Activated T-cell treated with anti-CD3 and anti-CD28 coated beads, Interleukin-2, amount 50 U/mL, for 4 hours (primary cell): ENCODE results near the gene PHACTR1. TPM values are rescaled to one million over a fixed set of nuclear protein-coding genes. Genes with fewer than 3 reads are reported as not detected.

Source experiments
- ATAC-seq, 2 donors: fragments of 200-7000 bp; cut with Tn5 transposase; one replicate each; pipeline ENCODE4 v1.10.0; 2021
- DNase-seq: peaks from one replicate; pipeline ENCODE4 v3.0.0-alpha.2; 2020
- H3K27me3 Mint-ChIP-seq: one replicate; pipeline ENCODE4 v1.8.0; 2021; ENCODE audit warnings: low read depth, mixed read lengths
- H3K36me3 Mint-ChIP-seq: one replicate; pipeline ENCODE4 v1.8.0; 2022; ENCODE audit warnings: mixed read lengths; ENCODE audit not compliant: insufficient read depth
- H3K4me1 Mint-ChIP-seq: one replicate; pipeline ENCODE4 v1.8.0; 2021; ENCODE audit warnings: low read depth, mixed read lengths
- H3K4me3 Mint-ChIP-seq: one replicate; pipeline ENCODE4 v1.8.0; 2021; ENCODE audit warnings: mild to moderate bottlenecking, moderate library complexity, mixed read lengths
- H3K9me3 Mint-ChIP-seq: one replicate; pipeline ENCODE4 v1.8.0; 2021; ENCODE audit warnings: mixed read lengths
- total RNA-seq, 3 donors: library from RNA; stranded (reverse); gene quantifications; one replicate each; pipeline ENCODE4 v1.2.1, GENCODE V29; 2021

PHACTR1 gene
- total RNA-seq, 3 donors from 2014 or later, result 0.26 to 1.1 (median 0.30) TPM

DNA sequence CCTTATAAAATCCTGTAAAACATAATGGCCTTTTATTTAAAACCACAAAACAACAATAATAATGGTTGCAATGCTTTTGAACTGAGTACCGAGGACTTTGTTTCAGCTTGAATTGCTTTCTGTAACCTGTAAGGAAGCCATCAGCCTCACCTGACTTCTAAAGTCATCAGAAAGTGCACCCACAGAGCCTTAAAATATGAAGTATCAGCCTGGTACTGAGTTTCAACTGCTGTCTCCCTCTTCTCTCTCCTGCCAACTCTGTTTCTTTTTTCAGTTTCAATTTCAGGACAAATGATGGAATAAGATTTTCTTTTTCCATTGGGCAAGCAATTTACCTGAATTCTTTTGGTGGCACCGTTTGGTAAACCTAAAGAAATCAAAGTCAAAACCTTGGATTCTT lies 119.4 kb downstream of the PHACTR1 start:
- Mint-ChIP-seq H3K4me3 (no peak overlapping the region), H3K36me3 (no peaks in the 10 kb centered on the region), H3K9me3 (peaks cover 19% of the 10 kb centered on the region), H3K4me1 (no peaks in the 10 kb centered on the region), H3K27me3 (peaks cover 1% of the 10 kb centered on the region)
- ATAC-seq (no peak), DNase-seq (no peak)

- Mint-ChIP-seq H3K9me3 (peaks cover 9% of the 10 kb centered on the region), H3K4me3 (no peak overlapping the region), H3K27me3 (peaks cover 1% of the 10 kb centered on the region), H3K36me3 (no peaks in the 10 kb centered on the region), H3K4me1 (no peaks in the 10 kb centered on the region)
- DNase-seq (no peak), ATAC-seq (no peak)
Observed at GRCh38 chr6:12841619-12842018, 125.1 kb downstream of the PHACTR1 start.

DNA sequence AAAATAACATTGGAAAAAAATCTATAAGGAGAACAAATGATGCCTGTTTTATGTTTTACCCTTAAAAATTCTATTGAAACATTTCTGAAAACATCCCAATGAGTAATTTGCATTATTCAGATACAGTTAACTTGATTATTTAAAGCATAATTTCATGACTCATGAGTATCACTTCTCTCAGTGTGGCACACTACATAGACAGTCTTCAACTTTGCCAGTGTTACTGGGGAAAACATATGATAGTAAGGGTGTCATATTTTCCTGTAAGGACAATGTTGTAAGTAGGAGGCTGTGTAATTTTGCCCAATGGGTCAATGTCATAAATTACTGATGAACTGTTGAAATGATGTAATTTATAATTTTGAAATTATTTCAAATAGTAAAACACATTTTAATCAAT lies 125.5 kb downstream of the PHACTR1 start:
- no peaks in the 10 kb centered on the region for H3K36me3 Mint-ChIP-seq
- peaks cover 5% of the 10 kb centered on the region for H3K9me3 Mint-ChIP-seq
- DNase-seq (no peak), ATAC-seq (no peak)
- no peaks in the 10 kb centered on the region for H3K4me1 Mint-ChIP-seq
- no peak overlapping the region for H3K4me3 Mint-ChIP-seq
- peaks cover 1% of the 10 kb centered on the region for H3K27me3 Mint-ChIP-seq

DNA sequence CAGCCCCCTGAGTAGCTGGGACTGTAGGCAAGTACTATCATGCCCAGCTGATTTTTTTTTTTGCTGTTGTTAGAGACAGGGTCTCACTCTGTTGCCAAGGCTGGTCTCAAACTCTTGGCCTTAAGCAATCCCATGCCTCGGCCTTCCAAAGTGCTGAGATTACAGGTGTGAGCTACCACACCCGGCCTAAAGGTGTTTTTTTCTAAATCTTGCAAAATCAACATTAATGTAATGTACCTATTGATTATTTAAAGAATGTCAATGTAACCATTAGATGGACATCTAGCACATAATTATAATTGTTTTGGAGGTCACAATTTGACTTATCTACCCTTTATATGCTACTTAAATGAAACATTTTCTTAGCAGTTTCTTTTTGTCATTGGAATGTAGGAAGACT lies 126.1 kb downstream of the PHACTR1 start:
- H3K36me3 Mint-ChIP-seq, result no peaks in the 10 kb centered on the region
- ATAC-seq, result no peak

DNA sequence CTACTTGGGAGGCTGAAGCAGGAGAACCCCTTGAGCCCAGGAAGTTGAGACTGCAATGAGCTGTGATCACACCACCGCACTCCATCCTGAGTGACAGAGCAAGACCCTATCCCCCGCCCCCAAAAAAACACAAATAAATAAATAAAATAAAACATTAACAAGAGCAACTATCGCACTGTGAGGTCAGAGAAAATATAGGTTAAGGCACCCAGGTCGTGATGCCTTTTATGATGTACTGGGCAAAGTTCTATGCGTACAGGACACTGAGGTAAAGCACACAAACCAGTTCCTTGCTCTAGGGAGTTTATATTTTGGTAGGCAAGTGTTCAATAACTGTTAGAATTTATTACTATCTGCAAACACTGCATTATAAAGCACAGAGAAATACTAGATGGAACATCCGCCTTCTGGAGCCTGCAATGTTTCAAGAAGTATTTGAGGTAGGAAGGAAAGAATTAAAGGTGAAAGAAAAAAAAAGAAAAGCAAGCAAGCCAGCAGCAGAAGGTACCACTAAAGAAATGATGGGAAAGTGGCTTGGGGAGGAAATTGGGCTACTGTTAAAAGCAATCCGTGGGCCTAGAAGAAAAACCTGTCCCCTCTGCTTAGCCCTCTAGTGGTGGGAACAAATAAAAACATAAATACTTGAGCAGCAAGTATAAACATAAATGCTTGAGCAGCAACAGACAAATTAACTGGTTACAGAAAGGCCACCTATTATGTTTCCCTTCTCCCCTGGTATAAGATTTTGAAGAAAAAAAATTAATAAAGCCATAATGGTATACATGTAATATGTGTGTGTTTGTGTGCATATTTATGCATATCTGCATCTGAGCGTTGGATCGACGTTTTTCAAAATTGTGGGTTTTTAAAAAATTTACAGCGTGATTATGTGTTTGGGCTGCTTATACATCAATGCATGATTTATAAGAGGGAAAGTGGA lies 128.0 kb downstream of the PHACTR1 start:
- Mint-ChIP-seq H3K9me3 (no peaks in the 10 kb centered on the region), H3K4me1 (no peaks in the 10 kb centered on the region), H3K4me3 (no peak overlapping the region), H3K27me3 (peaks cover 5% of the 10 kb centered on the region), H3K36me3 (no peaks in the 10 kb centered on the region)
- no peak for DNase-seq
- ATAC-seq, result no peak

More for the DNA sequence above, 126.1 kb downstream of the PHACTR1 start:
- Mint-ChIP-seq H3K4me3 (no peak overlapping the region), H3K4me1 (no peaks in the 10 kb centered on the region), H3K27me3 (peaks cover 1% of the 10 kb centered on the region), H3K9me3 (peaks cover 5% of the 10 kb centered on the region)
- DNase-seq, result no peak

DNA sequence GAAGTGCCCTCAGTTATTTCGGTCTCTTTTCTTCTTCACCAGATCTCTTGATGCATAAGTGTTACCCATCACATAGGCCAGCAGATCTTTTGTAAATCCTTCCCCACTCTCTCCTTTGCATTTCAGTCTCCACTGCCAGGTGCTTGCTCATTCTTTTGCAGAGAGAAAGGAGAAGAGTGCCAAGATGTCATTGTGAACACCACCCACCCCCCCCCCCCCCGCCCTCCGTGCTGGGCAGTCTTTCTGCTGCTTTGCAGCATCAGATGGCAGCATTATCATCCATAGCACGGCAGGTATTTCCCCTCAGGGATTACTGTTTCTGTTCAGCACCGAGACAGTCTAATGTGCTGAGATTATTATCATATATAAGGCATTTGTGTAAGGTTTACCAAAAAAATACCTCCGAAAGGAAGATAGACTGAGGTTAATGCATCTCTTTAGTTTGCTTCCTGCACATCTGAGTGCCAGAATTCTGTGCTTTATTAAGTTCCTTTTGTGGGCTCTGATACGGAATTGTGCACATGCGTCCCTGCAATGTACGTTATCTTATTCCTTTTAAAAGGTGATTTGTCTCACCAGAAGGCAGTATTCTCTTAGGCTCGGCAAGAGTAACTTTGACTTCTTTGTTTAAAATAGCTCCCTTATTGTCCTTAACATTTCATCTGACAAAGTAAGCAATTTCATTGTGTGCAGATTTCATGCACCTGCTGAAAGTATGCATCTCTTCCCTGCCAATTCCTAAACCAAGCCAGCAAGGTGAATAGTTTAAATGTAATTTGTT lies 128.8 kb downstream of the PHACTR1 start:
- Mint-ChIP-seq H3K9me3 (no peaks in the 10 kb centered on the region), H3K27me3 (peaks cover 8% of the 10 kb centered on the region)
- no peak for ATAC-seq

DNA sequence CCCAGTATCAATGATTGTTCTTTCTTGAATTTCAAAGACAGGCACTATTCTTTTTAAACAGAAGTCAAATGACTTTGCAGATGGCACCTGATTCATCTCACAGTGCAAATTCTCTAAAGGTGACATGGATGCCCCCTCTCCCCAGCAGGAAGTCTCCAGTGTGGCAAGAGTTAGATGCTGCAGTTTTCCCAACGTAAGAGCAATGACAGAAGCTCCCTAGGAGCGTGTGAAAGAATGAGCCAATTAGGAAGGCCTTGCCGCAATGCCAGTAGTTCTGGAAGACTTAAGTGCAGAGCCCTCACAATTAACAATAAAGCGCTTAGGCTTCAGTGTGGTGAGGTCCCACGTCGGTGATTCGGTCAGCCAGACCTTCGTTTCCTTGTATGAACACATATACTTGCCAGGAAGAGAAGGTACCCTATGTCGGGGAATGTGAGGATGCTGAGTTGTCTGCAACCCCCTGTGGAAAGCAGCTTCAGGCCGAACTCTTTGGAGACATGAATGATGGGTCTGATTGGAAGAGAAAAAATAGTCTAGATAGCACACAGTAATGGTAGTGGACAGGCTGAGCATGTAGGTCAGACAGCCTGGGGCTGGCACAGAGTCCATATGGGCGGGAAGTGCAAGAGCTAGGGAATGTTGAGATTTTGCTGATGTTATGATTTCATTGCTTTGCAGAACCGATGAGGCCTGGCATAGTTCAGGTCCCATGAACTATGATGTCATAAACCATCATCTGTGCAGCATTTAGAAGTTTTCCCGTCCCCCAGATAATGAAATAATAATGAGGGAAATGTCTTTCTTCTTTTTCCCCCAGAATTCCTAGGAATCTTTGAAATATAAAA lies 132.6 kb downstream of the PHACTR1 start:
- no peak for DNase-seq
- Mint-ChIP-seq H3K36me3 (no peaks in the 10 kb centered on the region), H3K9me3 (no peaks in the 10 kb centered on the region), H3K4me3 (no peak overlapping the region), H3K27me3 (peaks cover 13% of the 10 kb centered on the region), H3K4me1 (no peaks in the 10 kb centered on the region)
- ATAC-seq, result no peak

More for the DNA sequence above, 128.8 kb downstream of the PHACTR1 start:
- no peaks in the 10 kb centered on the region for H3K4me1 Mint-ChIP-seq
- DNase-seq, result no peak
- no peak overlapping the region for H3K4me3 Mint-ChIP-seq
- no peaks in the 10 kb centered on the region for H3K36me3 Mint-ChIP-seq

- Mint-ChIP-seq H3K27me3 (peaks cover 13% of the 10 kb centered on the region), H3K4me3 (no peak overlapping the region), H3K36me3 (no peaks in the 10 kb centered on the region), H3K4me1 (no peaks in the 10 kb centered on the region), H3K9me3 (no peaks in the 10 kb centered on the region)
- ATAC-seq (no peak), DNase-seq (no peak)
Observed at GRCh38 chr6:12849809-12850198, 133.2 kb downstream of the PHACTR1 start.

- ATAC-seq (no peak), DNase-seq (no peak)
- no peaks in the 10 kb centered on the region for H3K4me1 Mint-ChIP-seq
- no peaks in the 10 kb centered on the region for H3K9me3 Mint-ChIP-seq
- no peaks in the 10 kb centered on the region for H3K36me3 Mint-ChIP-seq
- H3K4me3 Mint-ChIP-seq, result no peak overlapping the region
- H3K27me3 Mint-ChIP-seq, result peaks cover 13% of the 10 kb centered on the region
Observed at GRCh38 chr6:12851123-12851695, 134.6 kb downstream of the PHACTR1 start.

GRCh38 chr6:12861603-12862002 lies 145.0 kb downstream of the PHACTR1 start:
- H3K4me1 Mint-ChIP-seq, result no peaks in the 10 kb centered on the region

DNA sequence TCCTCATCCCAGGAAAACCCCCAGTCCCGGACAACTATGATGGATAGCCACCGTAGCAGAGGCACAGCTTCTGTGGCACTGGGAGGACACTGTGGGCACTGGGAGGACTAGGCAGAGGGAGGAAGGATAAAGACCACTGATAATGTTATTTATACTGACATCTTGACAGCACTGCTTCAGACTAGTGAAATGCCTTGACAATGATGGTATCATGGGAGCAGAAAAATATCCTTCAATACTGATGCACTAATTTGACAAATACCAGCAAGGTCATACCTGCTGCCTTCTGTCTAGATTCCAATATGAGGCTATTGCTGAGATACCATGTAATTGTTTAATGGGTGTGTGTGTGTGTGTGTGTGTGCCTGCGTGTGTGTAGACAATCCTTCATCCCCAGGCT lies 148.6 kb downstream of the PHACTR1 start:
- H3K27me3 Mint-ChIP-seq, result peaks cover 8% of the 10 kb centered on the region
- H3K9me3 Mint-ChIP-seq, result no peaks in the 10 kb centered on the region
- no peaks in the 10 kb centered on the region for H3K36me3 Mint-ChIP-seq
- ATAC-seq, result no peak
- DNase-seq, result no peak
- H3K4me1 Mint-ChIP-seq, result no peaks in the 10 kb centered on the region
- no peak overlapping the region for H3K4me3 Mint-ChIP-seq

More at GRCh38 chr6:12861603-12862002, 145.0 kb downstream of the PHACTR1 start:
- ATAC-seq (no peak), DNase-seq (no peak)
- Mint-ChIP-seq H3K36me3 (no peaks in the 10 kb centered on the region), H3K4me3 (no peak overlapping the region), H3K9me3 (no peaks in the 10 kb centered on the region), H3K27me3 (no peaks in the 10 kb centered on the region)

GRCh38 chr6:12865671-12866181 lies 149.2 kb downstream of the PHACTR1 start:
- Mint-ChIP-seq H3K27me3 (peaks cover 8% of the 10 kb centered on the region), H3K9me3 (no peaks in the 10 kb centered on the region), H3K4me3 (no peak overlapping the region), H3K36me3 (no peaks in the 10 kb centered on the region), H3K4me1 (no peaks in the 10 kb centered on the region)
- ATAC-seq (no peak), DNase-seq (no peak)

DNA sequence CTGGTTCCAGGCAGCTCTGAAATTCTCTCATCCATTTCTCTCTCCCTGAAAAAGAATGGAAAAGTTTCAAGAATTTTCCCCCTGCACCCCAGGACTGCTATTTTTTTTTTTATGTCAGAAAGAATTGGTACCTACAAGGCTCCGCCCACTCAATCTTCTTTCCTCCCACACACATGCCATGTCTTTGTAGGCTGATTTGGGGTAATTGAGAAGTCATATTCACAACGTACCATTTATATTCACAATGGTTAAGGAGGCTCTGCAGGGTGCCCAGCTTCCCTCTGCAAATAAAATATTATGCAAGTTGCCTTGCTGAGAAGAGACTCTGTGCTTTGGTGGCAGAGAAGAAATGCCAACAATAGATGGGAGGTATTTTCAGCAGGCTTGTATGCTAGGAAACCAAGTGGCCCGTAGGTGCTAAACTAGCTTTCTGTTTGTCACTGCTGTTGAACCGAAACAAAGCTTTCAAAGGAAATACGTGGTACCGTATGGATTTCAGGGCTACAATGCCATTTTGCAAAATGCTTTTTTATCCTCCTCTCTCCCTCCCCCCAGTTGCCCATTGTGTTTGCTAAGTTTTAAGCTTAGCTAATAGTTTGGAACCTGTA lies 150.0 kb downstream of the PHACTR1 start:
- no peak for ATAC-seq
- H3K9me3 Mint-ChIP-seq, result no peaks in the 10 kb centered on the region
- H3K4me3 Mint-ChIP-seq, result no peak overlapping the region
- H3K27me3 Mint-ChIP-seq, result peaks cover 8% of the 10 kb centered on the region
- no peaks in the 10 kb centered on the region for H3K36me3 Mint-ChIP-seq
- no peak for DNase-seq
- H3K4me1 Mint-ChIP-seq, result no peaks in the 10 kb centered on the region
